ENCODE data around the gene MSRB3.

- no peak for TF ChIP-seq POLR2AphosphoS5 (IDR thresholded peaks at IDR 0.05; ENCODE audit: borderline replicate concordance, low read depth, low read length)
- TF ChIP-seq EZH2 (IDR thresholded peaks at IDR 0.05), result no peak
Measured at GRCh38 chr12:65477721-65478120, 199.2 kb downstream of the MSRB3 start.
